Measurements from ENCODE around the gene PLOD3.

DNA sequence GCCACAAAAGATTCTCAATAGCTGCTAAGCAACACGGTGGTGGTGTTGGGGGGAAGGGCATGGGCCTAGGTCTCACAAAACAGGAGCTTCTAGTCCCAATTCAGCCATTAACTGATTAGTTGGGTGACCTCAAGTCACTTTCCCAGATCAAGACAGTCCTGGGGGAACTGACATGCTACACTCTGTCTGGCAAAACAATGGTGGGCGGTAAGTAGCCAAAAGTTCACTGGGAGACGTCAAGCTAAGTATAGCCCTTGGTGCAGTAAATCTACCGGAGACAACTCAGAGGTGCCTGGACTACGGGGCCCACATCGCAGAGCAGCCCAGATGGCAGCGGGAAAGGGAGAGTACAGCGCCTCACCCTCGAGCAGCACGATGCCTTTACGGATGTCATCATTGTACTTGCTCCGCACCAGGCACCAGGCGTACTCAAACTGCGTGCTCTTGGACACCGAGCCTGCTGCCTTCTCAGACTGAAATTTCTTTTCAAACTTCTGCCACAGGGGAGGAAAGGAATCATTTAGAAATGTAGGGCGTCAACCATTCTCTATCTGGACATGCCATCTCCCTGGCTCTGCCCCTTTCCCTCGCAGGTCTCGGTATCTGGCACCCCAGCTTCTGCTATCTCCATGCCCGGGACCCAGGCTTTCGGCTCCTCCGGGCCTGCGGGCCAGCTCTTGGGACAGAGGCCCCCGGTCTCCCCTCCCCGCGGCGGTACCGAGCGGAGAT lies 26.4 kb upstream of the PLOD3 start:
- TF ChIP-seq, protein P1, sequence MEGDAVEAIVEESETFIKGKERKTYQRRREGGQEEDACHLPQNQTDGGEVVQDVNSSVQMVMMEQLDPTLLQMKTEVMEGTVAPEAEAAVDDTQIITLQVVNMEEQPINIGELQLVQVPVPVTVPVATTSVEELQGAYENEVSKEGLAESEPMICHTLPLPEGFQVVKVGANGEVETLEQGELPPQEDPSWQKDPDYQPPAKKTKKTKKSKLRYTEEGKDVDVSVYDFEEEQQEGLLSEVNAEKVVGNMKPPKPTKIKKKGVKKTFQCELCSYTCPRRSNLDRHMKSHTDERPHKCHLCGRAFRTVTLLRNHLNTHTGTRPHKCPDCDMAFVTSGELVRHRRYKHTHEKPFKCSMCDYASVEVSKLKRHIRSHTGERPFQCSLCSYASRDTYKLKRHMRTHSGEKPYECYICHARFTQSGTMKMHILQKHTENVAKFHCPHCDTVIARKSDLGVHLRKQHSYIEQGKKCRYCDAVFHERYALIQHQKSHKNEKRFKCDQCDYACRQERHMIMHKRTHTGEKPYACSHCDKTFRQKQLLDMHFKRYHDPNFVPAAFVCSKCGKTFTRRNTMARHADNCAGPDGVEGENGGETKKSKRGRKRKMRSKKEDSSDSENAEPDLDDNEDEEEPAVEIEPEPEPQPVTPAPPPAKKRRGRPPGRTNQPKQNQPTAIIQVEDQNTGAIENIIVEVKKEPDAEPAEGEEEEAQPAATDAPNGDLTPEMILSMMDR (IDR thresholded peaks at IDR 0.05; ENCODE audit: low read depth, low read length, poor library complexity, severe bottlenecking): no peak
- TF ChIP-seq EZH2phosphoT487 (IDR thresholded peaks at IDR 0.05; ENCODE audit: borderline replicate concordance, low read length): no peak

Measured in DOHH2 (cell line).